PFSK-1 (cell line): ENCODE measurements around the gene MAJIN.

Source experiments
- FOXP2 ChIP-seq: optimal IDR thresholded peaks from 2 replicates; pipeline ENCODE3; 2011; ENCODE audit warnings: borderline replicate concordance, control low read depth, inconsistent platforms; ENCODE audit not compliant: insufficient read depth; ENCODE audit errors: extremely low read length, extremely low read depth
- POLR2AphosphoS5 ChIP-seq: IDR thresholded peaks from 2 replicates; pipeline ENCODE4 v1.6.1; 2012; ENCODE audit warnings: low read depth, mild to moderate bottlenecking, control low read depth, low read length, moderate library complexity
- SIN3A ChIP-seq: IDR thresholded peaks from 2 replicates; pipeline ENCODE4 v1.6.1; 2012; ENCODE audit warnings: mild to moderate bottlenecking, low read length, moderate library complexity, borderline replicate concordance; ENCODE audit not compliant: insufficient read depth
- TAF1 ChIP-seq: IDR thresholded peaks from 2 replicates; pipeline ENCODE4 v1.6.1; 2012; ENCODE audit warnings: low read length, control low read depth, borderline replicate concordance; ENCODE audit not compliant: insufficient read depth
- TF ChIP-seq, protein P1 (sequence below), 2 experiments: IDR thresholded peaks; 2 replicates each; pipeline versions ENCODE4 v1.6.1 to v1.8.0; 2011 to 2012; ENCODE audit warnings: low read depth in 2 of 2, low read length in 2 of 2, control low read depth in 1 of 2, inconsistent platforms in 1 of 2, mild to moderate bottlenecking in 1 of 2, moderate library complexity in 1 of 2; ENCODE audit not compliant: insufficient read depth in 1 of 2

MAJIN gene

GRCh38 chr11:64974124-64974523 lies 2.2 kb upstream of the MAJIN start:
- TF ChIP-seq POLR2AphosphoS5 (no peak), SIN3A (no peak), FOXP2 (no peak), TAF1 (no peak)
- TF ChIP-seq, protein P1, sequence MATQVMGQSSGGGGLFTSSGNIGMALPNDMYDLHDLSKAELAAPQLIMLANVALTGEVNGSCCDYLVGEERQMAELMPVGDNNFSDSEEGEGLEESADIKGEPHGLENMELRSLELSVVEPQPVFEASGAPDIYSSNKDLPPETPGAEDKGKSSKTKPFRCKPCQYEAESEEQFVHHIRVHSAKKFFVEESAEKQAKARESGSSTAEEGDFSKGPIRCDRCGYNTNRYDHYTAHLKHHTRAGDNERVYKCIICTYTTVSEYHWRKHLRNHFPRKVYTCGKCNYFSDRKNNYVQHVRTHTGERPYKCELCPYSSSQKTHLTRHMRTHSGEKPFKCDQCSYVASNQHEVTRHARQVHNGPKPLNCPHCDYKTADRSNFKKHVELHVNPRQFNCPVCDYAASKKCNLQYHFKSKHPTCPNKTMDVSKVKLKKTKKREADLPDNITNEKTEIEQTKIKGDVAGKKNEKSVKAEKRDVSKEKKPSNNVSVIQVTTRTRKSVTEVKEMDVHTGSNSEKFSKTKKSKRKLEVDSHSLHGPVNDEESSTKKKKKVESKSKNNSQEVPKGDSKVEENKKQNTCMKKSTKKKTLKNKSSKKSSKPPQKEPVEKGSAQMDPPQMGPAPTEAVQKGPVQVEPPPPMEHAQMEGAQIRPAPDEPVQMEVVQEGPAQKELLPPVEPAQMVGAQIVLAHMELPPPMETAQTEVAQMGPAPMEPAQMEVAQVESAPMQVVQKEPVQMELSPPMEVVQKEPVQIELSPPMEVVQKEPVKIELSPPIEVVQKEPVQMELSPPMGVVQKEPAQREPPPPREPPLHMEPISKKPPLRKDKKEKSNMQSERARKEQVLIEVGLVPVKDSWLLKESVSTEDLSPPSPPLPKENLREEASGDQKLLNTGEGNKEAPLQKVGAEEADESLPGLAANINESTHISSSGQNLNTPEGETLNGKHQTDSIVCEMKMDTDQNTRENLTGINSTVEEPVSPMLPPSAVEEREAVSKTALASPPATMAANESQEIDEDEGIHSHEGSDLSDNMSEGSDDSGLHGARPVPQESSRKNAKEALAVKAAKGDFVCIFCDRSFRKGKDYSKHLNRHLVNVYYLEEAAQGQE (IDR thresholded peaks at IDR 0.05; ENCODE audit: insufficient read depth in 1 of 2, low read depth in 2 of 2, low read length in 2 of 2), result no peak

- TF ChIP-seq POLR2AphosphoS5, result no peak
- TF ChIP-seq TAF1, result no peak
- no peak for TF ChIP-seq SIN3A
Measured at GRCh38 chr11:64970731-64971151, 1.2 kb downstream of the MAJIN start.

DNA sequence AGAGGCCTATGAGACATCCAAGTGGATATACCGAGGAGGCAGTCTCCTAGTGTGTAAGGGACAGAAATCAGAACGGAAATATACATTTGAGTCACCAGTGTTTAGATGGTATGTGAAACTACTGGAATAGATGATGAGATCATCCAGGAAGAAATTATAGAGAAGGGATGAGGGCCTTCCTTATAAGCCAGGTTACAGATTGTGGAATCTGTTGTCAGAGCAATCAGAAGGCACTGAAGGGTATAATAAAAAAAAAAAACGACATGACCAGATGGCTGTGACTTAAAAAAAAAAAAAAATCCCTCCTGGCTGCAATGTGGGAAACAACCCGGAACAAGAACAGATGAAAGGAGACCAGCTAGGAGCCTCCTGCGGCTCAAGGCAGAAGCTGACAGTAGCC lies 2.7 kb downstream of the MAJIN start:
- no peak for TF ChIP-seq POLR2AphosphoS5
- TF ChIP-seq FOXP2, result no peak
- TF ChIP-seq, protein P1 (IDR thresholded peaks at IDR 0.05; ENCODE audit: insufficient read depth in 1 of 2, low read depth in 2 of 2, low read length in 2 of 2), result no peak
- no peak for TF ChIP-seq TAF1
- no peak for TF ChIP-seq SIN3A

DNA sequence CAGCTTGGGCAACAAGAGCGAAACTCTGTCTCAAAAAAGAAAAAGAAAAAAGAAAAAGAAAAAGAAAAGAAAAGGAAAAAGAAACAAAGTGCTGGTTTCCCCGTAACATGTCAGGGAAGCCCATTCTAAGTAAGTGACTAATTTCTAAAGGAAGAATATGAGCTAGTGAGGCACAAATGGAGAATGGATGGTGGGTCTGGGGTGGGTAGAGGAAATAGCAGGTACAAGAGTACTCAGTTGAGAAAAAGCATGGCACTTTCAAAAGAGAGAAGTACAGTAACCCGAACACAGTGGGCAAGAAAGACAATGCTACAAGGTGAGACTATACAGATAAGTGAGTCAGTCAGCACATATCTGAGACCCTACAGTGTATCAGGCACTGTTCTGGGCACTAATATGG lies 4.5 kb downstream of the MAJIN start:
- no peak for TF ChIP-seq POLR2AphosphoS5
- no peak for TF ChIP-seq TAF1
- TF ChIP-seq SIN3A, result no peak
- no peak for TF ChIP-seq FOXP2
- TF ChIP-seq, protein P1 (IDR thresholded peaks at IDR 0.05; ENCODE audit: insufficient read depth in 1 of 2, low read depth in 2 of 2, low read length in 2 of 2), result no peak

- TF ChIP-seq FOXP2, result no peak
- no peak for TF ChIP-seq TAF1
- no peak for TF ChIP-seq SIN3A
- TF ChIP-seq, protein P1 (IDR thresholded peaks at IDR 0.05; ENCODE audit: insufficient read depth in 1 of 2, low read depth in 2 of 2, low read length in 2 of 2), result no peak
- TF ChIP-seq POLR2AphosphoS5, result no peak
Measured at GRCh38 chr11:64963072-64963631, 8.8 kb downstream of the MAJIN start.
